Activated CD4-positive, alpha-beta T cell treated with anti-CD3 and anti-CD28 coated beads for 48 hours (primary cell): Measurements from ENCODE around the gene NFIA.

Experiments
- DNase-seq: peaks from one replicate; pipeline ENCODE4 v3.0.0-alpha.2; 2020

Gene NFIA

DNA sequence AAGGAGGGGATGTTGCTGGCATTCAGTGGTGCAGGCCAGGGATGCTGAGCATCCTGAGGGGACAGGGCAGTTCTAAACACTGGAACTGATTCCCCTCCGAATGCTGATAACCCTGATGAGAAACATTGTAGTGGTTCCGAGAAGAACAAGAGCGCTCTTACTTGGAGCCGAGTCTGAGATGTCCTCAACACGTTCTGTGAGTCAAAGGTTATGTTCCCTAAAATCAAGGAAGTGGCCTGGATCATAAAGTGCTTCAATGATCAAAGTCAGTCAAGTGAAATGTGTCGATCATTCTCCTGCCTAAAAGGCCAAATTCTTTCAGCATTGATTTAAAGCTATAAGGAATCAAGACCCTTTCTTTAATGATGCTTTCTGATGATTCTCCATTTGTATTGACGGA lies 234.1 kb downstream of the NFIA start:
- no peak for DNase-seq

DNA sequence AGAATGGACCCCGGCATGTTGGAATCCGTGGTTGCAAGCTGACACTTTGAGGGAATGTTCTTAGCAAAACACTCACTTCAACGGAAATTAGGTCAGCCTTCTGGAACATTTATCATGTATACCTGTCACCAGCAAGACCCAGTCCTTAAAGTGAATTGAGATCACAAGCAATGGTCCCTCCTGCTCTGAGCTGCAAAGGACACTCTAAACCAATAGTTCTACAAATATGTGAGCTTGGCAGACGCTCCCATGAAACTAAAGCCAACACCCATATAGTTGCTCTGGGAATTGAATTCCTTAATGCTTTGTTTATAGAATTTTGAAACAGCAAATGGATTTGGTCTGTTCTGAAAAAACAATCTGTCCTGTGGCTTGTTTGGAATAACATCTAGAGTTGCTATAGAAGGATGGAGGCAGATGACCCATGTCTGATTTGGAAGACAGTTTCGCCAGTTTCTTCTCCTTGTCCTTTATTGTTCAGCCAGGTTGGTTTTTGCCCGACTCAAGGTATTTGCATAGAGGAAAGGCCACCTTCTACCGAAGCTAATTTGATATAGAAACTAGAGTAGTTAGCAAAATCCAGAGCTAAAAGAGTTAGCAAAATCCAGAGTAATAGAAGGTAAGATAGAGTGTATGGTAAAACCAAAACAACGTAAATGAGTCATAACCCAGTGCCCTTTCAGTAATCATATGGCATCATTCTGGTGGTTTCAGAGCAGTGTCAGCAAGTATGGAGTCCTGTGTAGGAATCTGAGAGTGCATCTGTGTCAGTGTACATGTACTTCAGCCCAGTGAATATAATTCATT lies 236.2 kb downstream of the NFIA start:
- DNase-seq = peak; percentile 30

DNA sequence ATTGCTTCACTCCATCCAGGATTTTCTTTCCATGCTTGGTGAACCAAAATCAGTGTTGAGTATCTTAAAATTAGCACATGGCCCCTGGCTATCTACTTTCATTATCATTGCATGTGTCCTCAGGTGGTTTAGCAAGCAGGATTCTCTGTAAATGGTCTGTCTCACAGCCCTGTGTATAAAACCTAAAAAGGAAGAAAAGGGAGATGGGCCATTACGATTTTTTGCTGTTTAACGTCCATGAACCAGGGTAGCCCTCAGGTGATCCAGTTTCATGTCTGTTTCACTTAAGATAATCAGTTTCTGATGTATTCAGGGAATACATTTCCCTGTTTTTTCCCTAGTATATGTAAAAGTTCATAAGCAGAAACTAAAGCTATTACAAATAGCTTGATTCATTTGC lies 238.2 kb downstream of the NFIA start:
- DNase-seq = no peak

DNA sequence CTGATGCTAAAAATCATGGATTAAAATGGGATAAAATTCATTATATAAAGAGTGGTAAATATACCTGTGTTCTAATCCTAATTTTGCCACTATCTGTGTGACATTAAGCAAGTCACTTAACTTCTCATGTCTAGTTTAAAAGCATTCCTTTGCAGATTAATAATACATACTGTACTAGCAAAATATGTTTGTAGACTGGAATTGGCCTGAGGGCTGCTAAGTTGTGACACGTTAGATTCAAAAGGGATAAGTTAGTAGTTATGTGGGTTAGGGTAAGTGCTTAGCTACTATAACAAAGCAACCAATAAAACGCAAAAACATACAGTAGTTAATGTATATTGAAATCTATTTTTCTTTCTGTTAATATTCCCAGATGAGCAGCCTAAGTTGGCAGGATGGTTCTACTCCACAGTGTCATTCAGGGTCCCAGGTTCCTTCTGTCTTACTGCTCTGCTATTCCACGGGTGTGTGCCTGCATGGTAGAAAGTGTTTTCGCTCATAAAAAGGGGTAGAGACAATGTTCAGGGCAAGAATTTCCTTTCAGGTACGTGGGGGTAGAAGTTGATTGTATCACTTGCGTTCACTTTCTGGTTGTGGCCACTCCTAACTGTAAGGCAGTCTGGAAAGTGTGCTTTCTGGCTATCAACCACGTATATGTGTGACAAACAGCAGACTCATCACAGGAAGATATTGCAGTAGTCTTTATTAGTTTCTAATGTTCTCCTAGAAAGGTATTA lies 239.8 kb downstream of the NFIA start:
- DNase-seq = no peak

DNA sequence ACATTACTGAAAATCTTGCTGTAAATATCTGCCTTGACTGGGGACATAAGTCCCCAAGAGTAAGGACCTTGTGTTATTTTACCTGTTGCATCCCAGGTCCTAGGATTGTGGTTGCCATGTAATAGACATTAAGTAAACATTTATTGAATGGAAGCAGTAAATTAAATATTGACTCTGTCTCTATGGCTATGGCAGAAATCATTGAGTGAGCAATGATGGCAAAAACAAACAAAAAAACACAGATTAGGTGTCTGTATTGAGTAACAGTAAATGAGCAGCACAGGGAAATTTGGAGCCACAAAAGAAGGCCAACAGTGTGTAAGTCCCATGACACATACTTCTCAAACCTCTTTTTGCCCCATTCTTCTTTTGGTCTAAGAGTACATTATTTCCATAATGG lies 240.4 kb downstream of the NFIA start:
- DNase-seq = peak; percentile 27

DNA sequence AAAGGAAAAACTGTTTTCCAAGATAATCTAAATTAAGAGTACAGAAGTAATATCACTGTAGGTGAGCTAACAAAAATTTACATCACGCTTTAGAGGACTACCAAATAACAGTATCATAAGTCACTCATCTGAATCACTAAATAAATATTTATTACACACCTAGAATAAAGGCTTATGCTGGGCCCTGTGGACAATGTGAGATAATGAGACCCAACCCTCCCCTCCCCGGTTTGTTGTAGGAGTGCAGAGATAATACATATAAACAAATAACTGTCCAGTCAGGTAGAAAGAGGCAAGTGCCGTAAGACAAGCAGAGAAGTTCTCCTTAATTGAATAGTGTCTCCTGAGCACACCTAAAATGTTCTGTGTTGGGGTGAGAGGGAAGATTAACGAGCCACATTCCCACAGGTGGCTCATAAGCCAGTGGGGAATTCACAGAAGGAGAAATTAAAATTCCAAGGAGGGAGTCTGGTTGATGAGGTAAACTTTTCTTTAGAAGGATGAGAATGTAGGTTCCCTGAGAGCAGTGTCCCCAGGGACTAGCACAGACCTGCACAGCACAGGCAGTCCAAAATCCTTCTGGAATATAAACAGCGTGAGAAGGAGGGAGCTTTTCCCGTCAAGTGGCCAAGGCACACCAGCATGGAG lies 241.4 kb downstream of the NFIA start:
- no peak for DNase-seq

DNA sequence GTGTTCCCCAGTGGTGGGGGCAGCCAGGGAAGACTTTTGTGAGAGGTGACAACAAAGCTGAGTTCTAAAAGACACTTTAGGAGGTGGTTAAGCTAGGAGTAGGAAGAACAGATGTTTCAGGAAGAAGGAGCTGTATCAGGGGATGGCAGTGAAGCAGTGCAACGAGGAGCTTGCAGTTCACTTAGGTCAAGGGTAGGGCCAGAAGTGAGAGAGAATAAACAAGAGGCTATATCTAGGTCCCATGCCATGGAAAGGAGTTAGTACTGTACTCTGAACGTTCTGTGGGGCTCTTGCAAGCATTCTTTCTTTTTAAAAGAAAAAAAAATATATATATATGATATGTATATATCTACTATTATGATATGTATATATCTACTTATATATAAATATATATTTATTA lies 244.4 kb downstream of the NFIA start:
- no peak for DNase-seq

DNA sequence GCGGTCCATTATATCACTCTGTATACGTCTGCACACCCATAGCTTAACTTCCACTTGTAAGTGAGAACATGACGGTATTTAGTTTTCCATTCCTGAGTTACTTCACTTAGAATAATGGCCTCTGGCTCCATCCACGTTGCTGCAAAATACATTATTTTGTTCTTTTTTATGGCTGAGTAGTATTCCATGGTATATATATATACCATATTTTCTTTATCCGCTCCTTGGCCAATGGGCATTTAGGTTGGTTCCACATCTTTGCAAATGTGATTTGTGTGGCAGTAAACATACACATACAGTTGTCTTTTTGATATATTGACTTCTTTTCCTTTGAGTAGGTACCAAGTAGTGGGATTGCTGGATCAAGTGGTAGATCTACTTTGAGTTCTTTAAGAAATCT lies 245.1 kb downstream of the NFIA start:
- DNase-seq = no peak

DNA sequence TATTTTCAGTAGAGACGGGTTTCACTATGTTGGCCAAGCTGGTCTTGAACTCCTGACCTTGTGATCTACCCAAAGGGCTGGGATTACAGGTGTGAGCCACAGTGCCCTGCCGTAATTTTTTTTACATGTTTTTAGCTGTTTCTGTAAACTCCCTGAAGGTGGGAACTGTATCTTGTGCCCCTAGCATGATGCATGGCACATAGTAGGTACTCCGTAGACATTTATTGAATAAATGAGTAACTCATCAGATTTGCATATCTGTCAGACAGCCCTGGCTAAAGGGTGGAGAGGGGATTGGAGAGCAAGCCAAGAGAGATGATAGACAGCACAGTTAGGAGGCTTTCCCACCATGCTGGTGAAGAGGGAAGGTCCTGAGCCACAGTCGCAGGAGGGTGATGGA lies 247.2 kb downstream of the NFIA start:
- no peak for DNase-seq

DNA sequence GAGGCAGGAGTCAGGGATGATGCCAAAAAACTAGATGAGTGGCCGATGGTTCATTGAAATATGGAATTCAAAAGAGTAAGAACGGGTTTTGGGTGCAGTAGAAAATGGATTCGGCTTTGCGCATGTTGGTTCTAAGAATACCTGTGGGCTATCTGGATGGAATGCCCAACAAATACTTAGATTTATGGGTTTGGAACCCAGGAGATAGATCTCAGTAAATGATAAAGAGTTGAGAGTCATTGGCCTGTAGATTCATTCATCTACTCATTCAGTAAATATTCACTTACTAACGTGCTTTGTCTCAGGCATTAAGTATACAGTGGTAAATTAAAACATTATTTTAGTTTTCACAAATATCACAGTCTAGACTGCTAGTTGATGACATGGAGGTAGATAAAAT lies 247.7 kb downstream of the NFIA start:
- no peak for DNase-seq

DNA sequence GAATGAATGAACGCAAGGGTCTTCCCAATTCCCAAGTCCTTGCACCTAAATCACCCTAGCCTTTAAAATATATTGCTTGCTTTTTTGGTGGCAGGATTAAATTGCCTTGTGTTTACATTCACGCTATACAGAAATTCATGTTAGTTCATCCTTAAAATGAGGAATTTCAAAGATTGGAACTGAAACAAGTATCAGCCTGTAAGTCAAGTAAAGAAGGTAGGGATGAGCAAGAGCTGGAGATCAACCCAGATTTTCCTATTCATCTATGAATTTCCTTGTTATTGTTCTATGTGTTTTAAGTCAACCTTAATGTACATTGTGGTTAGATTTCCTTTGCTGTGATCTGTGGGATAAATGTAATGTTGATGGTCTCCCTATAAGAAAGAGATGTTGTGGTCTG lies 248.2 kb downstream of the NFIA start:
- no peak for DNase-seq

DNA sequence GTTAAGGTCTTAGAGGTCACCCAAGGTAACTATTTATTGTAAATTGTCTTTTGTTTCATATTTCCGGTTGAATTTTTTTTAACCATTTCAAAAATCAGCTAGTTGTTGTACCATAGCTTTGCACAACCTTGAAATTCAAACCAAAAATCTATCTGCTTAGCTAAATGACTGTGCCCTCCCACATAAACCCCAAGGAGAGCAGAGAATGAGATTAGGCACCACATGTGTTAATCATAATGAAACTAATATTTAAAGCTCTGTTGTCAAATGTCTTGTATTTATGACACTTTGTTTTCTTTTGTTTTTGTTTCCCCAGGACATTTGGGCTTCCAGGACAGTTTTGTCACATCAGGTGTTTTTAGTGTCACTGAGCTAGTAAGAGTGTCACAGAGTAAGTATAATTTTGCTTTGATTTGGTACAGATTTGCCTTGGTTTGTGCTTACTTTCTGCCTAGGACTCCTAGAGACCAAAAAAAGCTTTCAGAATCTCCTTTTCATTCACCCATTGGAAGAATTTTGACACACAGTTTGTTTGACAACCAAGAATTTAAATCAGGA lies 249.9 kb downstream of the NFIA start:
- peak; percentile 20 for DNase-seq

DNA sequence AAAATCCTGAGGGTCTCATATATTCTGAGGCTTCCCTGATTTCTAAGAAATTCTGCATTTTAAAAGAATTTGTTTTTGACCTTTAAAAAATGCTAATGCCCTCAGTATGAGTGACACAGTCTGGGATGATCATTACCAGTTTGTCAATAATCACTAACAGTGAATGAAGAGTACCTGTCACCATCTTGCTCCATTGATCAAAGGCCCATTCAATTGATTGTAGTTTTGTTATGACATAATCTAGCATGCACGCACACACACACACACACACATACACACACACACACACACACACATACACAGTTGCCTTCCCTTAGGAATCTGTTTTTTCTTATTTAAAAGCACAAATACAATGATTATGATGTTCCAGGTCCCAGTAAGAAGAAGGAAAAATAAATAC lies 250.4 kb downstream of the NFIA start:
- DNase-seq = no peak

DNA sequence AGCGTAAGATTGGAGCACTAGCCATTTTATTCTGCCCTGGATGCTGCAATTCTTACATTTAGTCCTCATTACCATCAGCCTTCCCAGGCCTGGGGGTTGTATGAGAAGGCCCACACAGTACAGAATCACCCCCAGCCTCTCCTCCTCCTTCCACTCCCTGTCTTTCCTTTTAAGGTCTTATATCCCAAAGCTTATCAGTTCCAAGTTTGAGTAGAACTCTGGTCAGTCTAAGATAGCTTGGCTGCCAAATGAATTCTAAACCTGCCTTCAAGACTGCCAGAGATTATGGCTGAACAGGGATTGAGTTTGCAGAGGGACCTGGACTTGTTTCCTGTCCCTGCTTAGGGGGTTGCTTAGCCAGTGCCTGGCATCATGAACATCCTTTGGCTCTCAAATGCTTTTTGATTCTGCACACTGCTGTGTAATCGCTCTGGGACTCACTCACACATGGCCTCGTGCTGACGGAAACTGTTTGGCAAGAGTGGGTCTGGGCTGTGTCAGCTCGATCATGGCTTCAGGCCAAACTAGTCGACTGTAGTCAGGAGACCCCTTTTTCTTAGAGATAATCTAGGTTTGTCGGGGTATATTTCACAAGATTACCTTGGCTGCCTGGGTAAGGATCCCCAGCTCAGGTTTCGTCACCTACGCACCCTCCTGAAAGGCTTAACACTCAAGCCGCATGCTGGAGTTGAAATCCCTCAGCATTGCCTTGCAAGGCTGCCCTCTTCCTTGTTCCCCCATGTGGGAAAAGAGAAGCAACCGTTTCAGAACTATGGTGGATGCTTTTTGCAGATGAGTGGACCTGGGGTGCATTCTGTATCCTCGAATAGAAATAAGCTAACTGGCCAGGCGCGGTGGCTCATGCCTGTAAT lies 252.6 kb downstream of the NFIA start:
- DNase-seq = no peak

DNA sequence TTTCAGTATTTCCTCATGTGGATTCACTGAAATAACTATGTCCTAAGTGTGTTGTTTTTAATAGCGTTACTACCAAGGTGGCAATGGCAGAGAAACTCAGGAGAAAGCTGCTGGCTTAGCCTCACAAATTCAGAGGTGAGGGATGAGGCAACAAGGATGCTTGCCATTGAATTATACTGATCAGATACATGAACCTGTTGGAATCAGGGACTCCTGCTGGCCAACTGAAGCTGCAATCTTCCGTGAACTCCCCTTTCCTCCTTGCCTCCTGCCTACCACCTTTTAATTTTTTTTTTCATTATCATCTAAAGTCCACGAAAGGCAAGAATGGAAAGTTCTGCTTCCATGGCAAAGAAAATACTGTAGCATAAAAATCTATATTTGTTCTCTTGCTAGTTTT lies 254.7 kb downstream of the NFIA start:
- DNase-seq = no peak

DNA sequence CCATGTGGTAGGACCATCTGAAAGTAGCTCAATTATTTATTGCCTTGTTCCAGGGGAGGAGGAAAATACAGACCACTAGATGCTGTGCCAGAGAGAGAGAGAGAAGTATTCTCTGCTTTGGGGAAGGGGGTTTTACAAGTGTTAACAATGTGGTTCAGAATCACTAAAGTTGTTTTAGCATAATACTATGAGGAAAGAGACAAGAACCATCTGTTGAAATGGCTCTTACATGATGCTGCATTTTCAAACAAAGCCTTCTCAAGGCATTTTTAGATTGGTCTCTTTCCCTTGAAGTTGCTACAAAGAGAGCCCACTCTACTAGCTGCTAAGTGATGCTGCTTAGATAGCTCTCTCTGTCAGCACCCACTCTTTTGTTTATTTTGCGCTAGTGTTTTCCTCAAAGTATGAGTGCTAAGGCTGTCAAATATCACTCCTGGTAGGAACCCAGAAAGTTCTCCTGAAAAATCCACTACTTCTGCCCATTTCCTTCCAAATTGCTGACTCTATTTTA lies 255.1 kb downstream of the NFIA start:
- no peak for DNase-seq

DNA sequence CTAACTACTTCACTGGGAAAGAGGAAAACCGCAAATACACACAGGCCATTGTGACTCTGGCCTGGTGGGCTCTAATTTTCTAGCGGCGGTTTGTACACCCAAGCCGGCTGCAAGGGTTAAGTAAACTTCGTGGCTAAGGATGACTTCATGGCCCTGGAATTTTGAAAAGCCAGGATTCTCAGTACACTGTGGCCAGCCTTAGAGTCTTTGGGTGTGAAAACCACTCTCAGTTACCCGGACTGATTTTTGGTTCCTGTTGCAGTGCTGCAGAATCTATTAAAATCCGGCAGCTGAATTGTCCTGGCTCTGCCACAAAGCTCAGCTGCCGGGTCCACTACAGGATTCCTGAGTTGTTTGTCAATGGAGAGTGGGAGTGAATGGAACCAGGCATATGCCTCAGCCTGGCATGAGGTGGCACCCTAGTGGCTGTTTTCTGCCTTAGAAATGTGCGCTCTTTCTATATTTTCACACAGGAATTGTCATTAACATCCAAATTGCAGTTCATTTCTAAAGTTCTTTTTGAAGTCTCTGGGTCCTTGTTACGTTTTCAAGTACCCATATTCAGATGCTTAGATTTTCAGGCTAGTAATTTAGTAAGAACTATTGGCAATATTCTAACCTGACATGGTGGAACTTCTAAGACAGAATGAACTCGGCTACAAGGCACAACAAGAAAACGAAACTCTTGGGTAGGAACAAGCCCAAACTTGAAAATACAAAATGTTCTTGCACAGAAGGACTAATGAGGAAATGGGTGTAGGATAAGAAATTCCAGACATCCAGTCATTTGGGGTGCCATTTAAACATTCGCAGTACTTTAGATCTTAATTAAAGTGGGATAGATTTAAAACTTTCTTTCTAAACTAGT lies 255.9 kb downstream of the NFIA start:
- no peak for DNase-seq

DNA sequence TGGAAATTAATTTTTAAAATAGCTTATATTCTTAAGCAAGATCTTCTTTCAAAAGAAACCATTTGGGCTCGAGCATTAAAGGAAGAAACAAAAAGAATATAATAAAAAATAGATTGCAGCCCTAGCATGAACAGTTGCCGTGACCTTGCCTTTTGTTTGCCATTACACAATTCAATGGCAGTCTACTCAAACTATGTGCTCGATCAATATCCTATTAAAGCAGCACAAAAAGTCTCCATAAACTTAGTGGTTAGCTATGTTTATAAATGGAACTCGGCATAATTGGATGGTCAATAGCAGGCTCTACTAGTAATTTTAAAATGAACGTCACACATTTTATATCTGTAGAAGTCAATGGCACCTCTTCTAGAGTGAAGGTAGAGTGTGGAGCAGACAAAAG lies 256.5 kb downstream of the NFIA start:
- no peak for DNase-seq

DNA sequence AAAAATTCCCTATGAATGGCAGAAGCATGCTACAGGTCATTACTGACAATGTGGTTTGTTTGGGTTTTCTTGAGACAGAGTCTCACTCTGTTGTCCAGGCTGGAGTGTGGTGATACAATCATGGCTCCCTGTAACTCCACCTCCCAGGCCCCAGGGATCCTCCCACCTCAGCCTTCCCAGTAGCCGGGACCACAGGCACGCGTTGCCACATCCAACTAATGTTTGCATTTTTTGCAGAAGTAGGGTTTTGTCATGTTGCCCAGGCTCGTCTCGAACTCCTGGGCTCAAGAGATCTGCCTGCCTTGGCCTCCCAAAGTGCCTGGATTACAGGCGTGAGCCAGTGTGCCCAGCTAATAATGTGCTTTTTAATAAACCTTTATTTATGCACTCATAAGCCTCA lies 259.1 kb downstream of the NFIA start:
- DNase-seq = no peak

DNA sequence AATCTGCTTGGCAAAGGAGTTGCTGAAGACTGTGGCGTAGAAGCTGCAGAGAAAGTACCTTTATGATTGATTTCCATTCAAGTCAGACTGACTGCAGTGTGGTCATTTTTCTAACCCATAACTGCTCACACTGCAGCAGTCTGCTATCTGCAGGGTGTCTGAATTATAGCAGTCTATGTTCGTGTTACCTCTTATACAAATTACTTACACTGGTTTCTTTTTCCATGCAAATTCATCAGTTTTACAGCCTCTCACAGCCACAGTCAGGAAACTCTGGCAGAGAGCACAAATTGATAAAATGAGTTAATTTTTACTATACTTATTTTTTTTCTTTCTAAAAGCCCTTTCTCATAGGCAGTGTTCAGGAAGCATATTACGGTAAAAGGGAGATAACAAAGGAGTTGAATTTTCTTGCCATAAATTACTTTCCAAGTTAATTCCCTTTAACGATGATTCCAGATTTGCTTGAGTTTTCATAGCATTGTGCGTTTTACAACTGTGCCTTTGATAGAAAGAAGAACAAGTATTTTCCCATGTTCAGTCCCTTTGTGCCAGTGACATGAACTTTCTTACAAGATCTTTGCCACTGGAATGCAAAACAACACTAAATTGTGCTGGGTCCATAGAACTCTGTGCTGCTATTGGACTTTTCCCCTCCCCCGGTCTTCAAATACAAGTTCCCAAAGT lies 261.5 kb downstream of the NFIA start:
- no peak for DNase-seq

DNA sequence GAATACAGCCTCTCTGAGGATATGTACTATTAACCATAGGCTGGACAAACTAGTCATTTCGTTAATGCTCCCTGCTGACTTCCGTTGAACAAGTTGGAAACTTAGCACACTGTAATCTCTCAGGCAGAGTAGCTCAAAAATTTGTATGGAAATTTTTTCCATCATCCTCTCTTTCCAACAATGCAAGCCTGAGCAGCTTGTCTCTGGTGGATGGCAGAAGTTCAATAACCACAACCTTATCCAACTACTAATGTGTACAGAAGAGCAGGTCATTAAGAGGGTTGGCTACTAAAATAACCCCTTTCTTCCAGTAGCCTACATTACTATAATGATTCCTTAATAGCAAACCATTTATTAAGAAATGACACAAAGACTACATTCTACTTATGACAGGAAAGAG lies 262.3 kb downstream of the NFIA start:
- no peak for DNase-seq
